HG03097 (cell line): Measurements from ENCODE around the gene ZDBF2.
"Not testable (repeated sequence)": the region's sequence is repeated elsewhere in the genome, so short reads cannot be mapped to it uniquely, and the experiment has no call there.

ENCODE experiments used
- ATAC-seq: cut with Tn5 transposase; IDR thresholded peaks from one replicate; pipeline ENCODE4 v1.9.1; 2021; ENCODE audit not compliant: unreplicated experiment, low FRiP score

The ZDBF2 gene

DNA sequence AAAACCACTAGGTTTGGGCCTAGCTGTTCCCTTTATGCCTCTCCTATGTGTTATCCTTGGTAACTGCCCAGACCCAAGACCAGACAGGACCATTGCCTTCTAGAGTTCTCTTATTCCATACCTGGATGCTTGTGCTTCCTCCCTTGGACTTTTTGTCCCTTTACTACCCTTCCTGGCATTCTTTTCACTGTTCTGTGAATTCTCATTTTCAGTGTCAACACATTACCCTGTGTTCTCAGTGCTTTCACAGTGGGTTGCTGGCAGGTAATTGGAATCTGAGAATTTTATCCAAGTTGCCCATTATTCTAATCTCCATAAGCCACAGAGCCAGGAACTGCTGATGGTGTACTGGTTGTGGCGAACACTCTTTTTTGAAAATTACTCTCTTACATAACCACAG is 41.7 kb downstream of the ZDBF2 start:
- ATAC-seq: no peak

DNA sequence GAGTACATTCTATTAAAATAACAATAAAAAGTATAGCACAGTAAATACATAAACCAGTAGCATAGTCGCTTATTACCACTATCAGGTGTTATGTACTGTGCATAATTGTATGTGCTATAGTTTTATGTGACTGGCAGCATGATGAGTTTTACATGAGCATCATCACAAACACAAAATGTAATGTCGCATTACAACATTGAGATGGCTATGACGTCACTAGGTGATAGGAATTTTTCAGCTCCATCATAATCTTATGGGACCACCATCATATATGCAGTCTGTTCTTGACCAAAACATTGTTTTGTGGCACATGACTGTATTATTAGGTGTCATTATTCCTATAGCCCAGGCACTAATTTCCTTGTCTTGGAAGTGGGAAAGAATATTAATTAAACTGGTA is 48.6 kb downstream of the ZDBF2 start:
- ATAC-seq: no peak

DNA sequence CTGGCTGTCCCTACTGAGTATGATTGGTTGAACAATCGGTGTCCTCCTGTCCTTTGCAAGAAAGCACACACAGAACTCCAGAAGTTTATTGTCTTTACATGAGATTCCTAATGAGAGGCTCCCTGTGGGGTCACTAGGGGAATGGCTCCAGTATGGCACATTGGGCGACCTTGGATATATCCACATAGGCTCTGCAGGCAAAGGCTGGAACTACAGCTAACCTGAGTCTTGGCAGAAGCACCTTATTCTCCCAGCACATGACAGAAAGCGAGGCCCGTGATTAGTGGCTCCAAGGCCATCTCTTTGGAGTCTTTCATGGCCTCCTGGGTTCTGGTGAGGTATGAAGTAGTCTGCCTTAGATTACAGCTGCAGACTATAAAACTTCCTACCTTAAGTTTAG is 49.0 kb downstream of the ZDBF2 start:
- no peak for ATAC-seq

DNA sequence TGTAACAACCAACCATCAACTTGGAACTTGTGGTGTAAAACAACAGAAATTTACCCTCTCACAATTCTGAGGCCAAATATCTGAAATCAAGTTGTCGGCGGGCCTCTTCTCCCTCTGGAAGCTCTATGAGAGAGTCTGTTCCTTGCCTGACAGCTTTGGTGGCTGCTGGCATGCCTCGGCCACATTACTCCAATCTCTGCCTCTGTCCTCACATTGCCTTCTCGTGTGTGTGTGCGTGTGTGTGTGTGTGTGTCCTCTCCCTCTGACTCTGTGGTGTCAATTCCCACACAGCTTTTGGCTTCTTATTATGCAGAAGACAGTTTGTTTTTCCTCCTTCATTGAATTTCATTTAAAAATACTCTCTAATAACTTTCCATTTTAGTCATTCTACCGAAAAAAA is 50.4 kb downstream of the ZDBF2 start:
- ATAC-seq: no peak

DNA sequence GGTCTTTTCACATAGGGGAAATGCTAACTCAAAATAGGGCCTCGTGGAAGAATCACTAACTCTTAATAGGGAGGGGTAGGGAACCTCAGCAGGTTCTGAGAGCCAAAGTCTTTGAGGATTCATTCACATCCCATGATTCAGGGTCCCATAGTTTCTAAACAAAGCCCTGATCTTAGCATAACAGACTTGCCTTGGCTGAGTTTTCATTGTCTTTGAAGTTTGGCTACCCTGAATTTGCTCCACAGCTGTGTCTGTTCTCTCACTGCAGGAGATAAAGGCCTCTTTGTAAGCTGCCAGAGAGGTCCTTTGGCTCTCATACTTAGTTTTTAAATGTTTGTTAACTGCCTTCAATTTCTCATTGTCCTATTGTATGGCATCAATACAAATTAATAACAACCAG is 54.5 kb downstream of the ZDBF2 start:
- no peak for ATAC-seq

DNA sequence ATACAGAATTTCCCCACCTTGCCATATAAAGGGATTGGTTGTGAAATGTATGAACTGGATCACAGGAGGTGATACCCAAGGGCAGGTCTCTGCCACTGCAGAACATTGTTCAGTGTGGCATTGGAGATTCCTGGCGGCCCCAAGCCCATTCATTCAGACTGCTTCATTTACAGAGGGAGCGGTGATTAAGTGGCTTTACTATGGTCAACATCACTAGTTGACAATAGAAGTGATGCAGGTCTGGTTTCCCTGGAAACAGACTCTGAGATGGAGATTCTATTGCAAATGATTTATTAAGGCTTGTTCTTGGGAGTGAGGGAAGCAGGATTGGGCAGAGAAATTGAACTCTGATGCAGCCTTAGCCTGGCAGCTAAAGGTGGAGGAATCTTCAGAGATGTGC is 62.4 kb downstream of the ZDBF2 start:
- ATAC-seq: no peak

DNA sequence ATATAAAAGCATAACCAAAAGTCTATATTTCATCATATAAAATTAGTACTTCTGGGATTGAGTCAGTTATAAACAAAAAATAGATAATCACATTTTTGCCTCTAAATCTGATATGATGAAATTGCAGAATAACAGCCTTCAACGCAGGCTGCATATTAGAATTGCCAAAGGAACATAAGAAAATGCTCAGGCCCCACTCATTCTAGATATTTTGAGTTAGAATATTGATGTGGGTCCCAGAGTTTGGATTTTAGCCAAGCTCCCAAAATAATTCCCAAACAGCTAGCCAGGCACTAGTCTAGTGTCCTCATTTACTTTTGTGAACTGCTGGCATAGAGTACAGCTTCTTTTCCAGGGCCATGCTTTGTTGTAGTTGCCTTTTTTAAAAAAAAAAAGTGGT is 63.5 kb downstream of the ZDBF2 start:
- ATAC-seq: no peak

DNA sequence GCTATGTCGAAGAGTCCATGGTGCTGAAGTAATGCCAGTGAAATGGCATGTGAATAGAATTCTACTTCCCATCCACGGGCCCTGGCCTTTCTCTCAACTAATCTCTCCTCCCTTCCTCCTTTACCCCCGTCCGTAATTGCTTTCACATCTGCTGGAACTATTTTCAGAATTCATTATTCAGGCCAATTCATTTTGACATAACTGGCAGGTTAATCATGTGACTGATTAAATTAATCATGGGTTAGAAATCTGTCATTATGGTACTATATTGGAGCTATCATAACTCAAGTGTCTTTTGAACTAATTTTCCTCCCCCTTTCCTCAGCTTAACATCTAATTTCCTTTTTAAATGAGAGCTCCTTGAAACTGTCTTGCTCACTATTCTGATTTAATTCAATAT is 66.9 kb downstream of the ZDBF2 start:
- ATAC-seq: no peak

DNA sequence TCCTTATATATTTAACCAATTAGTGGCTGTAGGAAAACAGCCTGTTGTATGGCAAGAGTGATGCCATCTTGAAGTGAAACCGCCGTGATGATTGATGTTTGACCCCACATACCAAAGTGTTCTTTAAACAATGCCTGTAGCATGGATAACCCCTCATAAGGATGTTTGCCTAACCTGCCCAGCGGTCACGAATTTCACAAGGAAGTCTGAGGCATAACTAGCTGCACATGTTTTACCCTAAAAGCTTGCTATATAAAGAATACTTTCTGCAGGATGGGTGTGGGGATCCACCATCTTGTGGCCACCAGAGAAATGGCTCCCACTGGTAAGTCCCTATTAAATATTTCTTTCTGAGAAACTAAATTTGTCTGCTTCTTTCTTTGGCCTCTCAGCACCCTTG is 68.7 kb downstream of the ZDBF2 start:
- no peak for ATAC-seq

DNA sequence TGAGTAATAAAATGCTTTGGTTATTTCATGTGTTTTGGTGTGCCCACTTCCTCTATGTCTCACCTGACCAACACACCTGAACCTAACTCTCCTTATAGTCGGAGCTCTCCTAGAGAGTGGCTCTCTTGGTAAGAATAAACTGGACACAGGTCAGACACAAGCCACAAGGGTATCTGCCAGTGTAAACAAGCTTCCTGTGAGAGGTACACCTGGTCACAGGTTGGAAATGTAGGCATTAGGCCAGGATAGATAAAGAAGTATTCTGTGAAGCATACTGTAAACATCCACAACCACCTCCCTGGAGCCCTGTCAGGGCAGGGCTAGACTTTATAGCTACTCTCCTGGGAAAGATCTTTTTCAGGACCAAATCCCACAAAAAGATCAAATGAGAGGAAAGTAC is 69.4 kb downstream of the ZDBF2 start:
- ATAC-seq: no peak

DNA sequence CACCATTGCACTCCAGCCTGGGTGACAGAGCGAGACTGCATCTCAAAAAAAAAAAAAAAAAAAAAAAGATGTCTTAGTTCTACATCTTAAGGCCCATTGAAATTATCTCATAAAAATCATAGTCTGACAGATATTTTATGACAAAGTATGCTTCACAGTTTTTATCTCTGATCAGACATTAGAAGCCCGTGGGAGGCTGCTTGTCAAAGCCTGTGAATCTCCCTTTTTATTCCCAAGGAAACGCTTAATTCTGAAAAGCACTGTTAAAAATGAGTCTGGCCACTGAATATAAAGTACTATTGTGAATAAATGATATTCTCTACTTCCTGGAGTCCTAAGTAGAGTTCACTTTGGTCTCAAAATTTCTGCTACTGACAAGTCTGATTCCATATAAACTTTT is 71.1 kb downstream of the ZDBF2 start:
- no peak for ATAC-seq

DNA sequence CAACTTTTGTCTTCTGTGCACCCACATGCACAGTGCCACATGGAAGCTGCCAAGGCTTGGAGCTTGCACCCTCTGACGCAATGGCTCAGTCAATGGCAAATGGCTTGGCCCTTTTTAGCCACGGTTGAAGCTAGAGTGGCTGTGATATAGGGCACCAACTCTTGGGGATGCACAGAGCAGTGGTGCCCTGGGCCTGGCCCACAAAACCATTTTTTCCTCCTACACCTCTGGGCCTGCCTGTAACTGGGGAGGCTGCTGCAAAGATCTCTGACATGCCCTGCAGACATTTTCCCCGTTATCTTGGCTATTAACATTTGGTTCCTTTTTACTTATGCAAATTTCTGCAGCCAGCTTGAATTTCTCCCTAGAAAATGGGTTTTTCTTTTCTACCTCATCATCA is 74.9 kb downstream of the ZDBF2 start:
- no peak for ATAC-seq

DNA sequence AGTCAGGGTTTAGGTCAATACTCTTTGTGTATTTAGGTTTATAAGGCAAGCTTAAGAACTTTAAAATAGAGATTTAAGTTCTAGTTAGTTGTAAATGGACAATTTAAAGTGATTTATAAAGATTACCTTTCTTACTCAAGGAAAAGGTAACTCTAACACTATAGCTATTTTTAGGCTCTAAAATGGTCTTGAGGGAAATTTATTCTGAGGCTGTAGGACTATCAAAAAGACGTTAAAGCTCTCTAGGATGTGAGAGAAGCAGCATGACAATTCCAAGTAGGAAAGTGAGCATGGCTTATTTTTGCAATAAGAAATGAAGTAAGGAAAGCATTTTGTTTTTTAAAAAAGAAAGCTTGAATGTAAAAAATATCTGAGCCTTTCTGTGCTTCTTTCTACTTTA is 78.1 kb downstream of the ZDBF2 start:
- no peak for ATAC-seq

DNA sequence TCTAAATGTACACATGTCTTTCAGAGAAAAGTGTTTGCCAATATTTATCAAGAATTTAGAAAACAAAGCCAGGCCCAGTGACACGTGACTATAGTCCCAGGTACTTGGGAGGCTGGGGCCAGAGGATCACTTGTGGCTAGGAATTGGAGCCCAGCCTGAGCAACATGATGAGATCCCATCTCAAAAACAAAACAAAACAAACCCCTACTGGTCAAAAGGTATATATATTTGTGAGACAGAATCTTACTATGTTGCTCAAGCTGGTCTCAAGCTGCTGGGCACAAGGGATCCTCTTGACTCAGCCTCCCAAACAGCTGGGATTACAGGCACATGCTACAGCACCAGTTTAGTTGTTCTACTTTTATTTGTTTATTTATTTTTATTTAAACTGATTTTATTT is 79.2 kb downstream of the ZDBF2 start:
- no peak for ATAC-seq

DNA sequence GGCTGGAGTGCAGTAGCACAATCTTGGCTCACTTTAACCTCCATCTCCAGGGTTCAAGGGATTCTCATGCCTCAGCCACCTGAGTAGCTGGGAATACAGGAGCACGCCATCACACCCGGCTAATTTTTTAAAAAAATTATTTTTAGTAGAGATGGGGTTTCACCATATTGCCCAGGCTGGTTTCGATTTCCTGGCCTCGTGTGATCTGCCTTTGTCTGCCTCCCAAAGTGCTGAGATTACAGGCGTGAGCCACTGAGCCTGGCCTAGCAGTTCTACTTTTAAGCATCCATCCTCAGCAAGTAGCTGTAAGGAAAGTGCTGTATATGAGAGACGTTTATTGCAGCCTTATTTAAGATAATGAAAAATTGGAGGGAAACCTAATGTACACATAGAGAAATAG is 79.7 kb downstream of the ZDBF2 start:
- no peak for ATAC-seq

DNA sequence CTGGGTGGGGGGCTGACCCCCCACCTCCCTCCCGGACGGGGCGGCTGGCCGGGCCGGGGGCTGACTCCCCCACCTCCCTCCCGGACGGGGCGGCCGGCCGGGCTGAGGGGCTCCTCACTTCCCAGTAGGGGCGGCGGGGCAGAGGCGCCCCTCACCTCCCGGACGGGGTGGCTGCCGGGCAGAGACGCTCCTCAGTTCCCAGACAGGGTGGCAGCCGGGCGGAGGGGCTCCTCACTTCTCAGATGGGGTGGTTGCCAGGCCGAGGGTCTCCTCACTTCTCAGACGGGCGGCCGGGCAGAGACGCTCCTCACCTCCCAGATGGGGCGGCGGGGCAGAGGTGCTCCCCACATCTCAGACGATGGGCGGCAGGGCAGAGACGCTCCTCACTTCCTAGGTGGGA is 82.4 kb downstream of the ZDBF2 start:
- not testable (repeated sequence) for ATAC-seq

DNA sequence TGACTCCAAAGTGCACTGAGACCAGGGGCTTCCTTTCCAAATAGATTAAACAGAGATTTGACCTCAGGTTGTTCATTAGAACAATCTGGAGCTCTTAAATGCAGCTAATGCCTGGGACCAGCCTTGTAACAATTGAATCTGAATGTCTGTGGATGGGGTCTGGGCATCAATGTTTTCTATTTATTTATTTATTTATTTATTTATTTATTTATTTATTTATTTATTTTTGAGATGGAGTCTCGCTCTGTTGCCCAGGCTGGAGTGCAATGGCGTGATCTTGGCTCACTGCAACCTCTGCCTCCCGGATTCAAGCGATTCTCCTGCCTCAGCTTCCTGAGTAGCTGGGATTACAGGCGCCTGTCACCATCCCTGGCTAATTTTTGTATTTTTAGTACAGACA is 86.4 kb downstream of the ZDBF2 start:
- not testable (repeated sequence) for ATAC-seq

DNA sequence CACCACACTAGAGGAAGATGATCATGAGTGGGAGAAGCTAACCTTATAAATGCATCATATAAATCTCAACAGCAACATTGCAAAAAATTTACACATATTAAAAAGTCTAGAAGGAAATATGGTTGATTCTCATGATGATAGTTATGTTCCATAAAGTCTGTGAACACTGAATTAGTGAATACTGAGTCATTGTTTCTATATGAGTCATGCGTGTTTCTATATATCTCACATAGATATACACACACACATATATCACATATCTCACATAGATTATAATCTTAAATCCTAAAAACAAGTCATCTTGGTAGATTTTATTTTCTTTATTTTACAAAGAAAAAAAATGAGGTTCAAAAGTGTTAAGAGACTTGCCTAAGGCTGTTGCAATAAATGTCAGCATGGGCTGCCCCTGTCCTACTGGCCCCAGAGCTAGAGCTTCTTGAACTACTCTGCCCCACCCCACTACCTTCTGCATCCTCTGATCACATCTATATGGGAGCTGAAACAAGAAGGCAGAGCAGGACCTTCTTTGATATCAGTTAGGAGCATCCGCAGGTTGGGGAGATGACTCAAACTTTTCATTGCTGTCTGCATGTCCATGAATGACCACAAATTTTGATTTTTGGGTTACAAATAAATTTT is 87.1 kb downstream of the ZDBF2 start:
- ATAC-seq: no peak
